HAP-1 (cell line): ENCODE measurements around the gene TBC1D16.

Source experiments
- DNase-seq, 2 experiments: peaks; one replicate each; pipeline ENCODE4 v3.0.0-alpha.2; 2016 to 2020; ENCODE audit warnings: low spot score in 2 of 2
- H3K27me3 ChIP-seq: fragments of 250-450 bp; sonication (Bioruptor Pico); 2 replicates; pipeline ENCODE4 v1.5.1; 2020; ENCODE audit warnings: low read depth, mild to moderate bottlenecking, moderate library complexity
- H3K36me3 ChIP-seq: fragments of 250-450 bp; sonication (Bioruptor Pico); replicated peaks from 2 replicates; pipeline ENCODE4 v1.5.1; 2020; ENCODE audit warnings: mild to moderate bottlenecking
- H3K4me1 ChIP-seq: fragments of 250-450 bp; sonication (Bioruptor Pico); 2 replicates; pipeline ENCODE4 v1.5.1; 2020; ENCODE audit warnings: mild to moderate bottlenecking
- H3K4me3 ChIP-seq: fragments of 250-450 bp; sonication (Bioruptor Pico); 2 replicates; pipeline ENCODE4 v1.5.1; 2020; ENCODE audit warnings: mild to moderate bottlenecking, moderate library complexity
- H3K9me3 ChIP-seq: fragments of 250-450 bp; sonication (Bioruptor Pico); 2 replicates; pipeline ENCODE4 v1.5.1; 2020; ENCODE audit warnings: mild to moderate bottlenecking, moderate library complexity
- in situ Hi-C: fragments of 300-500 bp; cut with MboI; formaldehyde crosslinking; loops from 3 replicates; pipeline ENCODE4 v1.14.3; 2020; ENCODE audit warnings: low sequenced_read_pairs, inconsistent platforms, mixed read lengths

The TBC1D16 gene

DNA sequence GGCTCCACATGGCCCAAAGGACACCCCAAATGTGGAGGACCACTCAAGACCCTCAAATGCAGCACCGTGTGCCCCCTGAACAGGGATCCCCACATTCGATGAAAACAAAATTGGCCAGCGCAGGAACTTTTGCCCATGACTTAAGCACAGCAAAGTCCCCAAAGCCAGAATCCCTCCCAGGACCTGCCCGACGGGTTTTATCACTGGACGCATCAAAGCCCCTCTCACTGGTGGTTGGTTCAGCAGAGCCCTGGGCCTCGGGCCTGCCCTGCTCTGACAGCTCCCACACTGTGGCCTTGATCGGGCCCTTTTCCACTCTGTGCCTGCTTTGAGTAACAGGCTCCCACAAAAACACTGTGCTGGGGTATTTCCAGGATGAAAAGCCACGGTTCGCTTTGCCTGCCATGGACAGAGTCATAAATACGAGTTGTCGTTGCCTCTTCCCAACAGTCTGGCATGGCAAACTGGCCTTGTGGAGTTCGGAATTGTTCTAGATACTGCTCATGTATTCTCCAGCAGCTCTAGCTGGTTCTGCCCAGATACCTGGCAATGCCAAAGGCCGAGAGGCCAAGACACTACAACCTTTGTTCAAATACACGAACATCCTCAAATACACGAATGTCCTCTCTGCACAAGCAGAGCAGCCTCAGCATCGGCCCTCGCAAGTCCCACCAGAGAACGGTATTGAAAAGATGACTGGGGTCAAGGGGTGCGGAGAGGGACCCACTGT, 46.4 kb downstream of the TBC1D16 start:
- DNase-seq: no peak
- no peaks in the 10 kb centered on the region for H3K9me3 ChIP-seq
- H3K36me3 ChIP-seq: no peaks in the 10 kb centered on the region
- H3K4me1 ChIP-seq: peaks cover 21% of the 10 kb centered on the region
- in situ Hi-C loops: no loop called here
- H3K27me3 ChIP-seq: no peaks in the 10 kb centered on the region
- H3K4me3 ChIP-seq: no peak overlapping the region

DNA sequence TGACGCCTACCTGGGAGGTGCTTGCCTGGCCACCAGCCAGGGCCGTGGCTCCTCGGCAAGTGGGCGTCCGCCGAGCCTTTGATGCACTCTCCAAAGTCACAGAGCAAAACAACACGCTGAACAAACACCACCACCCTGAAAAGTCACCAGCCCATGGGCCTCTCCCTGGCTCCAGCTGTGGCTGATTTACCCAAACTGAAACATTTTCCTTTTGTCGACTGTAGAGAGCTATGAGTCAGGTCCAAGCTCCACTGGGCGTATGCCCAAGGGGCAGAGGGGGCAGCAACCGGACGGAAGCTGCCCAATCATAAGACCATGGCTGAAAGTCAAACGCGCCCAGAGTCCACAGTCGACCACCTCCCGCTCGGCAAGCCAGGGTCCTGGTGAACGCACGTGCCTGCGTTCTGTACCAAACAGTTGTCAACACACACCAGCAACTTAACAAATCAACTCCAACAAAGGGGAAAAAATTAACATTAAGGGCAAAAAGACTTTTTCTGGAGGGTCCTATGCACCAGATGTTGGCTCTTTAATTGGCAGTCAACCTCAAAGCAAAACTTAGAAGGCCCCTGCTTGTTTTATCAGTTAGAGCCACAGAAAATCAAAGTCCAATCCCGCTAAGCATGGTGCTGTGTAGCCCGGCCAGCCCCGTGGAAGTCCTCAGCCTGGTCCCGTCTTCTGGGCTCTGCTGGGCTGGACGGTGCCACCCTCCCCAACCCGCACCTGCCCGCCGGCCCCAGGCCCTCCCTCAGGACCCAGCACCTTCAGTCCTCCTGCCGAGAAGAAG, 47.3 kb downstream of the TBC1D16 start:
- Histone ChIP-seq H3K36me3 (no peaks in the 10 kb centered on the region), H3K27me3 (no peaks in the 10 kb centered on the region), H3K9me3 (no peaks in the 10 kb centered on the region), H3K4me3 (no peak overlapping the region), H3K4me1 (peaks cover 12% of the 10 kb centered on the region)
- DNase-seq: no peak
- in situ Hi-C loops: no loop called here

DNA sequence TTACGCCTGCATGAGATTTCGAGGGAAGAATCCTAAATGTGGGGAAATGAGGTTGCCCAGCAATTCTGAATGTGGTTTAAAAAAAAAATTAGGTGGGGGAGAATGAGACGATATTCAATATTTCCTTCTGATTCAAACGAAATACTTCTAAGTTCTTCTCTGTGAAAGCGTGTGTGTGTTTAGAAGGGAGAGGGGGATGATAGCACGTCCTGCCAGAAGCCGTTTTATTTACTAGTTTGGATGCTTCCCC, 47.8 kb downstream of the TBC1D16 start:
- no peaks in the 10 kb centered on the region for H3K36me3 ChIP-seq
- in situ Hi-C loops: no loop called here

DNA sequence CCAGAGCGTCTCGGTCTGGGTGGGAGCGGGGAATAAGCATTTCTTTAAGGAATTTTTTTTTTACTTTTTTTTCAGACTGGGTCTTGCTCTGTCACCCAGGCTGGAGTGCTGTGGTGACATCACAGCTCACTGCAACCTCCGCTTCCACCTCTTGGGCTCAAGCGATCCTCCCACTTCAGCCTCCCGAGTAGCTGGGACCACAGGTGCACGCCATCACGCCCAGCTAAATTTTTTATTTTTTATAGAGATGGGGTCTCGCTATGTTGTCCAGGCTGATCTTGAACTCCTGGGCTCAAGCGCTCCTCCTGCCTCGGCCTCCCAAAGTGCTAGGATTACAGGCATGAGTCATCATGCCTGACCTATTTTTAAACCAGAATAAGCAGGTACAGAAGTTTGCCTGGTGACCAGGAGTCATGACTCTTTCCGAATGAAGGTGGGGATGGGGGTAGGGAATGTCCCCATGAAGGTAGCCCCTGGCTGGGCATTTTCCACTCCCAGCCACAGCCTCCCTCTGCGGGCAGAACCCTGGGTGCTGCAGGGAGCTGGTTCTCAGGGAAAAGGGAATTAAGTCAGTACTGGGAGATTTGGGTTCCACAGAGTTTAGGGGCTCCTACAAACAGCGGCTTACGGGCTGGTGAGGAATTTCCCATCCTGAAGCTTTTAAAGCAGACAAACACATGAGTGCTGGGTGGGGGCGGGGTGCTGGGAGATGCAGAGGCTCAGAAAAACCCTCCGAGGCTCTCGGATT, 48.3 kb downstream of the TBC1D16 start:
- no peak for DNase-seq
- H3K27me3 ChIP-seq: no peaks in the 10 kb centered on the region
- peaks cover 8% of the 10 kb centered on the region; the same call in 1 of the 2 replicates for H3K4me1 ChIP-seq
- H3K4me3 ChIP-seq: no peak overlapping the region
- H3K36me3 ChIP-seq: no peaks in the 10 kb centered on the region
- in situ Hi-C loops: no loop called here
- H3K9me3 ChIP-seq: no peaks in the 10 kb centered on the region

More for the DNA sequence above, 47.8 kb downstream of the TBC1D16 start:
- no peak for DNase-seq
- no peak overlapping the region for H3K4me3 ChIP-seq
- no peaks in the 10 kb centered on the region for H3K27me3 ChIP-seq
- peaks cover 10% of the 10 kb centered on the region; the same call in 1 of the 2 replicates for H3K4me1 ChIP-seq
- no peaks in the 10 kb centered on the region for H3K9me3 ChIP-seq

DNA sequence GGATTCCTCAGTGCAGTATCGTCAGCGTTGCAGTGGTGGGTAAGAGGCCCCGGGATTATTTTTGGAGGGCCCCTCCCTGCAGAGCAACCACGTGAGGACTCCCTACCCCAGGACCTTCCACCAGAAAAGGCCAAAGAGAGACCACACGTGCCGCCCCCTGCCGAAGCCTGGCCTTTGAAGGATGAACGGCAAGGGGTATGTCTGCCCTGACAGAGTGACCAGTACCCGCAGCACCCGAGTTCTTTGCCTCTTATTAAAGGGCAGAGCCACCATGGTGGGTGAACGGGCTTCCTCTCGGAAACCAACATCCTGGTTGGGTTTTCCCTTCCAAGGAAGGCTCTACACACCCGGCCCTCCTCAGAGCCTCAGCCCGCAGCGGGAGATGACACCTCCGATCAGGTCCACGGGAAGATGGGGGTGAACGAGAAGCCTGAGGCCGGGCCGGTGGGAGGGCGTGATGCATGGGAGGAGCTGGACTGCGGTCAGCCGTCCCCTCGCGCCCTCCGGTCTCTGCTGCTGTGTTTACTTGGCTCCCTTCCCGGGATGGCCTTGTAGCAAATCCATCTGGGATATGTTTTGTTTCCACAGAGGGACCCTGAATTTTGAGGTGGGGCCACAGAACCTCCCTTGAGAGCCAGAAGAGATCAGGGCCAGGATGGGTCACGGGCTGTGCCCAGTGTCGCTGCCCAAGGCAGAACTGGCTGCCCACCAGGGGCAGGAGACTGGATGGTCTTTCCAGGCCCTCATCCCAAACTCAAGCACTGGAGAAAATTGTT, 49.1 kb downstream of the TBC1D16 start:
- Histone ChIP-seq H3K4me1 (peaks cover 8% of the 10 kb centered on the region; the same call in 1 of the 2 replicates), H3K27me3 (no peaks in the 10 kb centered on the region), H3K4me3 (no peak overlapping the region), H3K9me3 (no peaks in the 10 kb centered on the region), H3K36me3 (no peaks in the 10 kb centered on the region)
- no peak for DNase-seq
- in situ Hi-C loops: no loop called here

DNA sequence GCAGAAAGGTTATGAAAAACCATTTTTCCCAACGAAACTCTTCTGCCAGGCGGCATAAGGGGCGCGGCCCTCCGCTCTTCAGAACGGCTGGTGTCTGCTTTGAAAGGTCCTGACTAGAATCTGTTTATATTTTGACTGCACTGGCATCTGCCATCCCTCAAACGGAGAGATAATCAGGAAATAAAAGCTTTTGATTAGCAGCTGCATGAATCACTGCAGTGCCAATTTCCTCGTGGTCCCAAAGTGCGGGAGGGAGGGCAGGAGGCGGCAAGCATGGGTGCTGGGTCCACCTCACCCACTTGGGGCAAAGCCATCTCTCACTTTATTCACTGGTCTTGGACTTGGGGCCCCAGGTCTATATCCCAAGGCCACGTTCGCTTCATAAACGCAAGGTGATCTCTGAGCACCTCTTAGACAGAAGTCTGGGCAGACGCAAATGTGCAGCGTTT, 49.7 kb downstream of the TBC1D16 start:
- in situ Hi-C loops: no loop called here
- Histone ChIP-seq H3K4me3 (no peak overlapping the region), H3K27me3 (no peaks in the 10 kb centered on the region), H3K4me1 (peaks cover 8% of the 10 kb centered on the region; the same call in 1 of the 2 replicates), H3K9me3 (no peaks in the 10 kb centered on the region), H3K36me3 (no peaks in the 10 kb centered on the region)
- no peak for DNase-seq

DNA sequence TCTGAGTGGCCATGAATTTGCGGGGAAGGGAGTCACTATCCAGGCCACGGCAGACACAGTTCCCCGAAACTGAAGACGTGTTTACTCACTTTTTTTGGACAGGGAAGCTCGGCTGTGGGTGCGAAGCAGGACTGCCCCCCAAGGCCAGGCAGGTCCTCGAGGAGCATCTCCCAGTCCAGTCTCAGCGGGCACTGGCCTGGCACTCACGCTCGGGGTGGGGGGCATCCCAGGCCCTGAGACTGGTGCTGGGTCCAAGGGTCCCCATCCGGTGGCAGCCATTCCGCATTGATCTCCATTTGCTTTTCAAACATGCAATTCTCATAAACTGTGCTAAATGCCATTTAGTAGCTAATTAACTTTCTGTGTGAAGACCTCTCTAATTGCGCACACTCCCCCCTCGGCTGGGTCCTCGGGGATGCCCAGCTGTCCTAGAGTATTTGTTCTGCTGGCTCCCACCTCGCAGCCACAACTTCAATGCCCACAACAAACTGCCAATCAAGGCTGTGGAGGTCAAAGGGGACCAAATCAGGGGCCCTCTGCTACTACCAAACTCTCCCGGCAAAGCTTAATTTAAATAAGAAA, 50.2 kb downstream of the TBC1D16 start:
- Histone ChIP-seq H3K4me3 (no peak overlapping the region), H3K4me1 (peaks cover 8% of the 10 kb centered on the region; the same call in 1 of the 2 replicates), H3K9me3 (no peaks in the 10 kb centered on the region), H3K36me3 (no peaks in the 10 kb centered on the region), H3K27me3 (no peaks in the 10 kb centered on the region)
- in situ Hi-C loops: no loop called here
- DNase-seq: no peak

DNA sequence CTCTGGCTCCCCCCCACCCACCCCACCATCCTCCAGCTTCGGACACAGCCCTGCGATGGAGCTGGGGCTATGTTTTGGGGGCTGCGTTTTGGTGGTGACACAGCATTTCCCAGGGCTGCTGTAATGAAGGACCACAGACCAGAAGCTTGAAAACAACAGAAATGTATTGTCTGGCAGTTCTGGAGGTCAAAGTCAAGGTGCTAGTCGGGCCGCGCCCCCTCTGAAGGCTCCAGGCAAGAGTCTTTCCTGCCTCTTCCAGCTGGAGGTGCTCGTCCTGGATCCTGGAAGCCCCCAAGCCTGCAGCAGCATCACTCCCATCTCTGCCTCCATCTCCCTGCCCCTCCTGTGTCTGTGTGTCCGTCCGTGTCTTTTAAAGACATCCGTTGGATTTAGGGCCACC, 50.8 kb downstream of the TBC1D16 start:
- Histone ChIP-seq H3K9me3 (no peaks in the 10 kb centered on the region), H3K4me1 (peaks cover 8% of the 10 kb centered on the region; the same call in 1 of the 2 replicates), H3K4me3 (no peak overlapping the region), H3K36me3 (no peaks in the 10 kb centered on the region), H3K27me3 (no peaks in the 10 kb centered on the region)
- in situ Hi-C loops: no loop called here
- peak in 1 of 2 experiments; percentile 44 for DNase-seq

DNA sequence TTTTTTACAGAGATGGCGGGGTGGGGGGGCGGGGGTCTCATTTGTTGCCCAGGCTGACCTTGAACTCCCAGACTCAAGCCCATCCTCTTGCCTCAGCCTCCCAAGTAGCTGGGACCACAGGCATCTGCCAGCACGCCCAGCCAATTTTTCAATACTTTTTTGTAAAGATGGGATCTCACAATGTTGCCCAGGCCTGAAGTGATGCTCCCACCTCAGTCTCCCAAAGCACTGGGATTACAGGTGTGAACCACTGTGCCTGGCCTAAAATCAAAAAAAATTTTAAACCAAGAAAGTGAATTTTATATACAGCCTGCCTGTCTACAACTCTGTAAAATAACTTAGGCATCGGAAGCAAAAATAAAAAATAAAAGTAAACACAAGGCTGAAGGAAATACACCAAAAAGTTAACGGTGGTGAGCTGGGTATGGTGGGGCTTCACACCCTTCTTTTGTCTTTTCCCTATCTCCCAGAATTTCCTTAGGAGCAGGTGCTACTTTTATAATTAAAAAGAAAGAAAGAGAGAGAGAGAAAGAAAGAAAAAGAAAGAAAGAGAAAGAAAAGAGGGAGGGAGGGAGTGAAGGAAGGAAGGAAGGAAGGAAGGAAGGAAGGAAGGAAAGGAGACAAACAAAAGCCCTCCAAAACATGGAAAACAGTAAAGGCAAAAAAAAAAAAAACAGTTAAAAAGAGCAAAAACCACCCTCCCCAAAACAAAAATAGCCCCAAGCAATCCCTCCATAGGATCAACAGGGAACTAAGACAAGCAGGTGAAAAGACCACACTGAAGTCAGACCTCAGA, 51.4 kb downstream of the TBC1D16 start:
- Histone ChIP-seq H3K4me3 (no peak overlapping the region), H3K4me1 (peaks cover 8% of the 10 kb centered on the region; the same call in 1 of the 2 replicates), H3K36me3 (no peaks in the 10 kb centered on the region), H3K27me3 (no peaks in the 10 kb centered on the region), H3K9me3 (no peaks in the 10 kb centered on the region)
- in situ Hi-C loops: no loop called here
- DNase-seq: no peak

DNA sequence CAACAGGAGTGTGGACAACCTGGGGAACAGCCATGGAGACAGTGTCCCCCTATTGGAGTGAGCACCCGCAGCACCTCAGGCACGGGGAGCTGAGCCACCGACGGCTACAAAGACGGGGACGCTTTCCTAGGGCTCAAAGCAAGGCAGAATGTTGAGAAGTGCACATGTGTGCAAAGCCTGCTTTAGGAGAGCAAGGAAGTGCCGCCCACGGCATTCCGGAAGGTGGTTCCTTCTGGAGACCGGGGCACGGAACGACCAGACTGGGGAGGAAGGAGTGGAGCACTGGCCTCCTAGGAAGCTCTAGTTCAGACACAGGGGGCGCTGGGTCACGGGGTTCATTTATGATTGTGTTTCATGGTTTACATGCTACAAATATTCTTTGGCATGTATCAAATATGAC, 52.2 kb downstream of the TBC1D16 start:
- Histone ChIP-seq H3K4me1 (peaks cover 8% of the 10 kb centered on the region; the same call in 1 of the 2 replicates), H3K36me3 (no peaks in the 10 kb centered on the region), H3K4me3 (no peak overlapping the region), H3K9me3 (no peaks in the 10 kb centered on the region), H3K27me3 (no peaks in the 10 kb centered on the region)
- in situ Hi-C loops: no loop called here
- DNase-seq: no peak

DNA sequence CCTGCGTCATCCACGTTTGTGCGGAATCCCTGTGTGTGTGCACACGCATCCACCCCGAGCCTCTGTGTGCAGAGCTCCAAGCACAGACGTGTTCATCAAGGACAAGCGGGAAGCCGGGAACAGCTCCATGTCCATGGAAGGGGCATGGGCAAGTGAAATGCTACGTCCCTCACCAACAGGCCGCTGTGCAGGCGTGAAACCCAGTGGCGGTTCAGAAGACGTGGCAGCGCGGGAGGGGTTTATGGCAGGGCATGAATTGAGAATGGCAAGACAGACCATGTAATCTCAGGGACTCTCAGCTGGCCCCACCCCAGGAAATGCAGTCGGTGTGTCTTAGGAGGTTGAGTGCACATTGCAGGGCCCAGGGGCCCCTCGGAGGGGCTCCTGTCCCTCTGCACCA, 52.7 kb downstream of the TBC1D16 start:
- Histone ChIP-seq H3K9me3 (no peaks in the 10 kb centered on the region), H3K4me3 (no peak overlapping the region), H3K36me3 (no peaks in the 10 kb centered on the region), H3K4me1 (peaks cover 8% of the 10 kb centered on the region; the same call in 1 of the 2 replicates), H3K27me3 (no peaks in the 10 kb centered on the region)
- in situ Hi-C loops: no loop called here
- no peak for DNase-seq

DNA sequence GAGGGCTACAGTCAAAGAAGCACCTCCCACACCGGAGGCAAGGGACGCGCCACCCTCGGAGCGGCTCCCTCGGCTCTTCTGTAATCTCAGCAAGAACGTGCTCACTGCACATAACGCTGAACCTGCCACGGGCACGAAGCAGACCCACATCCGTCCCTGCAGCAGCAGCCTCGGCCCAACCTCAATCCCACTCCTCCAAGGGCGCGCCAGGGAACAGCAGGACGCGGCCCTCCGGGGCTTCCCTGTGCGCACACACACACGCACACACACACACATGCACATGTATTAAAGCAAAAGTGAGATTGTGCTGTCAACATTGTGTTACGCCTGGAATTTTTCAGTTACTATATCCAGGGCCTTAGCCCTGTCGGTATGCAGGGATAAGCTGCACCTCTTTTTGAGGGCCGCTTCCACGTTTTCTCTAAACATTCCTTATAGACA, 54.0 kb downstream of the TBC1D16 start:
- H3K27me3 ChIP-seq: no peaks in the 10 kb centered on the region
- H3K4me1 ChIP-seq: peaks cover 8% of the 10 kb centered on the region; the same call in 1 of the 2 replicates

More for the DNA sequence above, 54.0 kb downstream of the TBC1D16 start:
- Histone ChIP-seq H3K36me3 (no peaks in the 10 kb centered on the region), H3K9me3 (no peaks in the 10 kb centered on the region), H3K4me3 (no peak overlapping the region)
- in situ Hi-C loops: no loop called here
- peak in 1 of 2 experiments; percentile 46 for DNase-seq
